Stimulated activated naive CD4-positive, alpha-beta T cell (primary cell): ENCODE results near the gene GAMT.

Experiments
- DNase-seq, 6 experiments: peaks; one replicate each; lab custom pipeline; 2025; lab: John Stamatoyannopoulos, UW

GAMT gene

DNA sequence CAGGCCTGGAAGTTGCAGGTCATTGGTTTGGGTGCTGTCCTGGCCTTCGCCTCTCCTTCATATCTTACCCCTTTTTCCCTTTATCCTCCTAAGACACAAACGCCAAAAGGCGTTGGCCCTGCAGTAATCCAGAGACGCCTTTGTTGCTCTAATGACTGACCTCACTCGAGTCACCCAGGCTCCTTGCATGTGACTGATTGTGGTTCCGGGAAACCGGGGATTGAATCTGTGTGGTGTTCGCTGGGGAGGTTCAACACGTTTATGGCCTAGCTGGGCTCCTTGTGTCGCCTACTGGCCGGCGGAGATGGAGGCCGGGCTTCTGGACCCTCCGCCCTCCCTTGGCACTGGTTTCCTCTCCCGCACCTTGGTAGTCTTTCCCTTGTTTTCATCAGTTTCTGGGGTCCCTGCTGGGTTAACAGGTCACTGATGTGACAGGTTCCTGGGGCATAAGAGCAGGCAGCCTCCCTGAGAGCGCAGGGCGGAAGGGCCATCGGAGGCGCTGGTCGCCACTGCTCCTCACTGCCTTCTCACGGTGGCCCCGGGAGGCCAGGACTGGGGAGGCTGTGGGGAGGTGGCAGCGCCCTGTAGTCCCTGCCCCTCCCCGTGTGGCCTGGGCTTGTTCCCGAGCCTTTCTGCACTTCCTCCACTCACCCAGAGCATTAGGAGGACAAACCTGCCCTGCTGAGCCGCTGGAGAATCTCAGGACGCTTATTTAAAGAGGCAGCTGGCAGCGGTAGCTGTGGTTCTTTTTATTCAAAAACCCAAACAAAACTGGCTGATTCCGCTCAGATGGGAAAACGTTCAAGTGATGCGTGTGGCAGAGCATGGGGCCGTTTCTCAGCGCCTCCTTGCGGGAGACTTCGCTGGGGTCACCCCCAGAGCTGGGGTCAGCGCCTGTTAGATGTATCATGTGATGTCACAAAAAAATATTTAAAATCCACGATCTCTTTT, 35.7 kb downstream of the GAMT start:
- no peak for DNase-seq

DNA sequence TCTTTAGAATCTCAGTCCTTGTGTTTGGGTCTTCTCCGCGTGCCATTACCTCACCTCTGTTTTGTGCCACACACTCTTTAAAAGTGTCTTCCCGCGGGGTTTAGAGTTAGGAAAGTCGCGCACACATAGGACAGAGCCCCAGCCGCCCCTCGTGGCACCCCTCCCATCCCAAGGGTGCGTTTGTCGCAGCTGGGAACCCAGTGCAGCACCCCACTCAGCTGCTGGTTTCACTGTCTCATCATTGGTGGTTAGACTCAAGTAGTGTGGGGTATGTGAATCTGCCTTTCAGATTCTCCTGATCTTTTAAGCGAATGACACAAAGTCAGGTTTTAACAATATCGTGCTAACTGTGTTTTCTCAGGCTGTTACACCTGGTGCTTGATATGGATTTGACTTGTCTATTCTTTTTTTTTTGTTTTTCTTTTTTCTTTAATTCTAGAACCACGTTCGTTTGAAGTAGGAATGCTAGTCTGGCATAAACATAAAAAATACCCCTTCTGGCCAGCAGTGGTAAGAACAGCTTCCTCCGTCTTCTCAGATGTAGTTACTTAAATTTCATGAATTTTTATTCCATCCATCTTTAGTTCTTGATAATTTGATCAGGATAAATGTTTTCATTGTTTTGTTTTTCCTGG, 37.2 kb downstream of the GAMT start:
- peak in 3 of 6 experiments; percentile 3 to 27 (median 26) for DNase-seq

DNA sequence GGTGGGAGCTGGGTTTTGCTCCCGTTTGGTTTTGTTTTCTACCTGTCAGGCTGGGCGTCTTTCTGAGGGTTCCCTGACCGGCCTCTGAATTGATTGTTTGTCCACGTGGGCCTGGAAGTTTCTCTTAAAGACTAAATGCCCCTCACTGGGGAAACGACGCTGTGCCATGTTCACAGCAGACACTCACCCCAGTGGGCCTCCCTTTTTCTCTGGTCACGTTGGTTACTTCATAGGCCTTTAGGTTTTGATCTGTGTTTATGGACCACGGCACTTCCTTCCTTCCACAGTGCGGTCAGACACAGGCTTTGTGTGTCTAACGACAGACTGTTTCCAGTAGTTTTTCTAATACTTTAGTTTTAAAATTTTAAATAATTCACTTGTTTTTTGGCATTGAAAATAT, 37.7 kb downstream of the GAMT start:
- peak in 1 of 6 experiments; percentile 8 for DNase-seq

DNA sequence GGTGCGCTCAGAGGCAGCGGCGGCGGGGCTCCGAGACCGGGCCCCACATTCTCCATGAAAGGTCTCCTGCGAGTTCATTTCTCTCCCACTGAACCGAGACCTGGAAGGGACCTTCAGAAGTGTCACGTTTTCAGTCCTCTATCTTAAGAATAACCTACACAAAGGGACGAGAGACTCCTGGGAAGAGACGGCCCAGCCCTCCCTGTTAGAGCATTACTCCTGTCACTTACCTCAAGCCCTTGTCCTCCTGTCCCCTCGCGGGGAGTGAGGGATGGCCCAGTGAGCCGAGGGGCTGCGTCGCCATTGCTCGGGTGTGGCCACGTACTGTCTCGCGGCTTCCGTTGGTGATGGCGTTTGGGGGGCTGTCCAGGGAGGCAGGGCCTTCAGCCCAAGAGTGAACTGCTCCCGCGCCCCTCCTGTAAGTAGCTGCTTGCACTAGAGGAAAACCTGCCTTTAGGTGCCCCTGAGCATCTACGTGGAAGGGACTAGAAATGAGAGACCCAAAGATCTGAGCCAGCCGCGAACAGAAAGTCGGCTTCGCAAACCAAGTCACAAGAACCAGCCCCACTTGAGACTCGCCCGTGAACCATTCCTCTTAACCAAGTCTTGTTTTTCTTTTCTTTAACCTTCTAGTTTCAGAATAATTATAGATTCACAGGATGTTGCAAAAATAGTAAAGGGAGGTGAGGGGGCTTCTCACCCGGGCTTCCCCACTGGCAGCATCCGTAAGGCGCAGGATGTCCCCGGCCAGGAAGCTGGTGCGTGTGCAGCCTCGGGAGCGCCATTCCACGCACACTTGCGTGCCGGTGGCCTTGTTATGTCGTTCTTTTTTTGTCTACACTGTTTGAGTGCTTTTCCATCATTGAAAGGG, 38.7 kb downstream of the GAMT start:
- no peak for DNase-seq

DNA sequence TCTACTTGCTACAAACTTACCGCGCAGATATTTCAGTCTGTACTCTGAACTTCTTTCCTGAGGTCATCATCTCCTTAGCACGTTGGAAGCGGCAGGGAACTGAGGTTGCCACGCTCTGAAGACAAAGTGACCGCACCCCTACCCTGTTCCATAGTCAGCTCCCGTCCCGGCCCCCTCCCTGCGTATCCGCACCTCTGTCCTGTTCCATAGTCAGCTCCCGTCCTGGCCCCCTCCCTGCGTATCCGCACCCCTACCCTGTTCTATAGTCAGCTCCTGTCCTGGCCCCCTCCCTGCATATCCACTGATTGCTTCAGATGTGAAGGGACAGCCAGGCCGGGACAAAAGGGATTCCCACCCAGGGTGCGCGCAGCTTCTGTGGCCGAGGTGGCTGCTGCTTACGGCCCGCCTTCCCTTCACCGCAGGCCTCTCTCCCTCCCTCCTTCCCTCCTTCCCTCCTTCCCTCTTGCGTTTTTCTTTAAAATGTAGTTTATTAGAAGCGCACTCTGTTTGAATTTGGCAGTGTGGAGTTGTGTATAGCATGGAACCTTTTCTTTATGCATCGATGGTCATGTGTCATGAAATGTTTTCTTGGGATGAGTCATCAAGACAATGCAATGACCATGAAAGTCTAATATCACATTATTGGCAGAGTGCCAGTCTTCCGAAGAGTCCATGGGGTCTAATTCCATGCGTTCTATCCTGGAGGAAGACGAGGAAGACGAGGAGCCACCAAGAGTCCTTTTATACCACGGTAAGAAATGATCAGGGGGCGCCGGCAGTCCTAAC, 39.5 kb downstream of the GAMT start:
- DNase-seq: no peak

DNA sequence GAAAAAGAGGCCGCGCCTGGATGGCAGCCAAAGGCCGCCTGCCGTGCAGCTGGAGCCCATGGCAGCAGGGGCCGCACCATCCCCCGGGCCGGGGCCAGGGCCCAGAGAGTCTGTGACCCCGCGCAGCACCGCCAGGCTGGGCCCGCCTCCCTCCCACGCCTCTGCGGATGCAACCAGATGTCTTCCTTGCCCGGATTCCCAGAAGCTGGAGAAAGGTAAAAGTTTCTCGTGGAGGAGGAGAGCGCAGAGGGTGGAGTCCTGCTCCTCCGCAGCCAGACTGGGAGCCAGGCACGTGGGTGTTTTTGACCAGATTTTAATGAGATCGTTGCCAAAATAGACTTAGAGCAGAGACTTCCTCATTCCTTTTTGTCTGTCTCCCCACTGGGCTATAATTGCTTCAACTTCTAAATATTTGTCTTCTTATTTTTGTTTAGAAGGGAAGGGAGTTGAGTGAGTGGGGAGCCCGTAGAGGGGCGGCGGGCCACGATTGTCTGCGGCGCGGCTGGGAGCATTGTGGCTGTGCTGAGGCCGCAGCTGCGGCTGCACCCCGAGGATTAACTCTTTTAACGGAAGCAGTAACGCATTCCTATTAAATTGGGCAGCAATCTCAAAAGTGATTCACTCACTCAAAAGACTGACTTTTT, 40.4 kb downstream of the GAMT start:
- no peak for DNase-seq

DNA sequence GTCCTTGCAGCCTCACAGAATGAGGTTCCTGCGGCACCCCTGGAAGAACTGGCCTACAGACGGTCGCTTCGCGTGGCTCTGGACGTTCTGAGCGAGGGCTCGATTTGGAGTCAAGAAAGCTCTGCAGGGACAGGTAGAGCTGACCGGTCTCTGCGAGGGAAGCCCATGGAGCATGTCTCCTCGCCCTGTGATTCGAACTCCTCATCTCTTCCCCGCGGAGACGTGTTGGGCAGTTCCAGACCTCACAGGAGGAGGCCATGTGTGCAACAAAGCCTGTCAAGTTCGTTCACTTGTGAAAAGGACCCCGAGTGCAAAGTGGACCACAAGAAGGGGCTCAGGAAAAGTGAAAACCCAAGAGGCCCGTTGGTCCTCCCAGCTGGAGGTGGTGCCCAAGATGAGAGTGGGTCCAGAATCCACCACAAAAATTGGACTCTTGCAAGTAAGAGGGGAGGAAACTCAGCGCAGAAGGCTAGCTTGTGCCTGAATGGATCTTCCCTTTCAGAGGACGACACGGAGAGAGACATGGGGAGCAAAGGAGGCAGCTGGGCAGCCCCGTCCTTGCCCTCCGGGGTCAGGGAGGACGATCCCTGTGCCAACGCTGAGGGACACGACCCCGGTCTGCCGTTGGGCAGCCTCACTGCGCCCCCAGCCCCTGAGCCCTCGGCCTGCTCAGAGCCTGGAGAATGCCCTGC, 41.1 kb downstream of the GAMT start:
- DNase-seq: no peak

DNA sequence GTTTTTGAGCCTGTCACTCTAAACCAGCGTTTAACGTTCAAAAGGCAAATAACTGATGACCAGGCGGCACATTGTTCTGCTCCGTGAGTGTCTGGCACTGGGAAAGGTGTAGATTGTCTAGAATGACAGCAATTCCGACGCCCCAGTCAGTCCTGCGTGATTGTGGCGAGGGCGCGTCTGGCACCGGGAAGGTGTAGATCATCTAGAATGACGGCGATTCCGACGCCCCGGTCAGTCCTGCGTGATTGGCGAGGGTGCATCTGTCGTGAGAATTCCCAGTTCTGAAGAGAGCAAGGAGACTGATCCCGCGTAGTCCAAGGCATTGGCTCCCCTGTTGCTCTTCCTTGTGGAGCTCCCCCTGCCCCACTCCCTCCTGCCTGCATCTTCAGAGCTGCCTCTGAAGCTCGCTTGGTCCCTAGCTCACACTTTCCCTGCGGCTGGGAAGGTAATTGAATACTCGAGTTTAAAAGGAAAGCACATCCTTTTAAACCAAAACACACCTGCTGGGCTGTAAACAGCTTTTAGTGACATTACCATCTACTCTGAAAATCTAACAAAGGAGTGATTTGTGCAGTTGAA, 43.7 kb downstream of the GAMT start:
- DNase-seq: no peak

DNA sequence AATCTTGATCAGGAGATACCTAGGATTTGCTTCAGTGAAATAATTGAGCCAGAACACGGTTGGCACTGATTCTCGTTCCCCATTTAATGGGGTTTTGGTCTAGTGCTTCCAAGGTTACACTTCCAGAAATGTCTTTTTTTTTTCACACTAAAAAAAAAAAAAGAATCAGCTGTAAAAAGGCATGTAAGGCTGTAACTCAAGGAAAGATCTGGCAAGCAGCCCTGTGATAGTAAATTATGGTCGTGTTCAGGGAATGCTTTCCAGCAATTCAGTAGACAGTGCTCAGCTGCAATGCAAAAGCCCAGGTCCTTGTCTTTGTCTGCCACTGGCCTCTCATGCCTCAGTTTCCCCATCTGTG, 44.9 kb downstream of the GAMT start:
- DNase-seq: no peak

DNA sequence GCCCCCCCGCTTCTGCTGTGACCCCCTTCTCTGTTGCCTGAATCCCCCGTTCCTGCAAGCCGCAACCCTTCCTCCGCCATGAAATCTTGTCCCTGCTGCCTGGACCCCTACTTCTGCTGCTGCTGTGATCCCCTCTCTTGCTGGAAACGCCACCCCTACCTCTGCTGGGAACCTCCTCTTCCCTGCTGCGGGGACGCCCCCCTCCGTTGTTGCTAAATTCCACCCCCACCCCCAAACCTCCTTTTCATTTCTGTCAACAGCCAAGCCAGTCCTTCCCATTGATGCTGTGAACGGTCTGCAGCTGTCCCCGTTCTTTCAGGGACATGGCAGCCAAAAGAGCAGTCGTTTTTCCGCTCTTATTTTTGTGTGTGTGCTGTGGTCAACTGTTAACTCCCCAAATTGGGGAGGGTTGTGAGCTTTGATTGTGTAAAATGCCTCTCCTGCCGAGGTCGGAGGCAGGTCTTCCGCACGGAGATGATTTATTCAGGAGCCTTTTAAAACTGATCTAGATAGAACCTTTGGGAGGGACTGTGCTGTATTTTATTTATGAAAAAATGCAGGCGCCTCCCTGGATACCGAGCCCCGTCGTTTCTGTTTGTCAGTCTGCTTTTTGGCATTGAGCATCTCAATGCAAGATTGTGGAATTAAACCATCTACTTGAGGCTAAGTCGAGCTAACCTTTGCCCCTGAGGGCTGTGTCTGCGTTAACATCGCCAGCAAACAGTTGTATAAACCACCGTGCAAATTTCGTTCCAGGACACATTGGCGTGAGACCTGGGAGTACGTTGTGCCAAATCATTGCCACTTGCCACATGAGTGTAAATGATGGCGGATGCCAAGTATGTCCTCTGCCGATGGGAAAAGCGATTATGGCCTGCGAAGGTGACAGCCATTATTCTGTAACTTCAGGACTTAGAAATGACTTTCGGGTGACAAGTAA, 45.5 kb downstream of the GAMT start:
- no peak for DNase-seq

DNA sequence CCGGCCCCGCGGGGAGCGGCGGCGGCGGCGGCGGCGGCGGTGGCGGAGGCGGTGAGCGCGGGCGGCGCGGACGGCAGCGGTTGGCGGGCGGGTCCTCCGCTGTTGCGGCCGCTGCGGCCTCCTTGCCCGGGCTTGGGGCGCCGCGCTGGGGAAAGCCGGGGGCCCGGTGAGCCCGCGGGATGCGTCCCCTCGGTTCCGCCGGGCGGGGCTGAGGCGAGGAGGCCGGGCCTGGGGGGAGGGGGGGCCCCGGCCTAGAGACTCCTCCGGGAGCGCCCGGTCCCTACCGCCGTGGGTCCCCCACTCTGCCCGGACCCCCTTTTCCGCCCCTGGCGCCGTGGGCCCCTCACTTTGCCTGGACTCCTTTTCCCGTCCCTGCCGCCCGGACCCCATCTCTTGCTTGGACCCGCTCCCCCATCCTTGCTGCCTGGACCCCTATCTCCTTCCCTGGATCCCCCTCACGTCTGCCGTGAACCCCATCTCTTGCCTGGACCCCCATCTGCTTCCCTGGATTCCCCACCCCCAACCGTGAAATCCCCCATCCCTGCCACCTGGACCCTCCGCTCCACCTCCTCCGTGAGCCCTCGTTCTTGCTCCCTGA, 46.3 kb downstream of the GAMT start:
- DNase-seq: no peak

DNA sequence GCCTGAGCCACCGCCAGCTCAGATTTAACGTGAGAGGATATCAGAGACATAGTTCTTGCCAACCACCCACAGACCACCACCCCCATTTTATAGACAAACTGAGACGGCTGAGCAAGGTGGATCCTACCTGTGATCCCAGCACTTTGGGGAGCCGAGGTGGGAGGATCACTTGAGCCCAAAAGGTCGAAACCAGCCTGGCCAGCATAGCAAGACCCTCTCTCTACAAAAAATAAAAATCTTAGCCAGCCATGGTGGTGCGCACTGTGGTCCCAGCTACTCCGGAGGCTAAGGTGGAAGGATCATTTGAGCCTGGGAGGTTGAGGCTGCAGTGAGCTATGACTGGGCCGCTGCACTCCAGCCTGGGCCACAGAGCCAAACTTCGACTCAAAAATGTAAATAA, 48.2 kb downstream of the GAMT start:
- no peak for DNase-seq

DNA sequence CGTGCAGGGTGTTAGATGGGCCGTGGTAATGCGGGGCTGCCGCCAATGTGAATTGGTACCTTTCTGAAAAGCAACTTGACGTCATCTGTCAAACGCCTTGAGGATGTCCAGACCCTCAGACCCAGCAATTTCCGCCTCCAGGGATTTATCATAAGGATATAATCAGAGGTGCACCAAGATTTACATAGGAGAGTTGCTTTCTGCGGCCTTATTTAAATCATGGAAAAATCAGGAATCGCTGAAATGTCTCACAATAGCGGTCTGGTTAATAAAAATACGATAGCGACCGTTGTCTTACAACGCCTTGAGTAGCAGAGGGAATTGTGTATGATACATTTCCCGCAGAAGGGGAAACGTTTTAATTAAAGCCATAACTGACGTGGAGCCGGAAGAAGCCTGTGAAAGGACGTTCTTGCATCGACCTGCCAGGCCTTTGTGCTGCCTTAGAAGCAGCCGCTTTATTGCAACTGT, 49.9 kb downstream of the GAMT start:
- DNase-seq: no peak

DNA sequence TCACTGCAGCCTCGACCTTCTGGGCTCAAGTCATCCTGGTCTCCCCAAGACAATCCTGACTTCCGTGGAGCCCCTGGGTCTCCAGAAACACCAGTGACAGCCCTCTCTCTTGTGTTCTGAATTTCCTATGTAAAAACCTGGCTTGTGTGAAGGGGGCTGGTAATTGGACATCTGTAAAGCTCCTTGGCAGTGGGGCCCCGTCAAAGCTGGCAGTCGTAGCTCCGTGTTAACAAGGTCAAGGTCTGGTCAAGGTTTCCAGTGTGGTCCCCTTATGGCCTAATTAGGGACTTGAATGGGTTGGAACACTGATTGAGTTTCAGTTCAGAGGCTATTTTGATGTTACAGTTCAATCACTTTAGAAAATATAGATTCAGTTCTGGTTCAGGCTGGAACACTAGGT, 50.5 kb downstream of the GAMT start:
- DNase-seq: no peak

DNA sequence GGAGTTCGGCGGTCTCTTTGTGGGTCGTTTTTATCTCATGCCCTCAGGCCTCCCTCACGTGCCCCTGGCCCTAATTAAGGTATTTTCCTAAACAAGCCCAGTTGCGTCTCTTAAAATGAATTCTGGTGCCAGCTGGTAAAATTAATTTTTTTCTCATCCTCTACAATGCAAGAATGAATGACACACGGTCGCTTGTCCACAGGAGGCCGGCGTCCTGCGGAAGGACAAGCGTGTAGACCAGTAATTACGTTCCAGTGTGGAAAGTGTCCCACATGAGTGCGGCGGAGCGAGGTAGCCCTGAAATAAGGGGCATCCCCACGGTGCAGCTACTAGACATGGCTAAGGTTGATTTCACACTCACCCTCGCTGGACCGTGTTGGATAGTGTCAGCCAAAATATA, 52.1 kb downstream of the GAMT start:
- no peak for DNase-seq
